Head of caudate nucleus (tissue), 42 donors: ENCODE measurements around the gene PIK3R3.
"Not testable (repeated sequence)": the region's sequence is repeated elsewhere in the genome, so short reads cannot be mapped to it uniquely, and the experiment has no call there.

Experiments used
- DNase-seq, 42 donors: peaks; one replicate each; pipeline versions ENCODE4 v3.0.0 to v3.0.0-alpha.2; 2020 to 2021; ENCODE audit warnings: mixed read lengths in 7 of 42
- intact Hi-C: fragments of 100-400 bp; cut with DNase I; formaldehyde crosslinking; loops from one replicate; pipeline ENCODE4 v1.15.0; 2022

The PIK3R3 gene

GRCh38 chr1:46081619-46082018 lies 50.8 kb downstream of the PIK3R3 start:
- intact Hi-C loops, result no loop called here
- no peak for DNase-seq

DNA sequence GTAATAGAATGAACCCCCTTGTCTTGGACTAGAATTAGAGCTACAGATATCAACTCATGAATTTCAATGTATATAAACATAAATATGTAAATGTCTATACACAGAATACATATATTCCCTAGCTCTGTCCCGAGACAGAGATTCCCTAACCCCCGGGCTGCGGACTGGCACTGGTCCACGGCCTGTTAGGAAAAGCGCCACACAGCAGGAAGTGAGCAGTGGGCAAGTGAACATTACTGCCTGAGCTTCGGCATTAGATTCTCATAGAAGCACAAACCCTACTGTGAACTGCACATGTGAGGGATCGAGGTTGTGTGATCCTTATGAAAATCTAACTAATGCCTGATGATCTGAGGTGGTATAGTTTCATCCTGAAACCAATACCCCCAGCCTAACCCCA lies 51.2 kb downstream of the PIK3R3 start:
- intact Hi-C loops, result no loop called here
- no peak for DNase-seq

GRCh38 chr1:46080257-46080656 lies 52.2 kb downstream of the PIK3R3 start:
- intact Hi-C loops, result no loop called here

GRCh38 chr1:46077644-46078043 lies 54.8 kb downstream of the PIK3R3 start:
- DNase-seq, result no peak
- intact Hi-C loops, result no loop called here

More at GRCh38 chr1:46080257-46080656, 52.2 kb downstream of the PIK3R3 start:
- no peak for DNase-seq

- intact Hi-C loops, result no loop called here
- no peak for DNase-seq
Observed at GRCh38 chr1:46076343-46076742, 56.1 kb downstream of the PIK3R3 start.

GRCh38 chr1:46072975-46073374 lies 59.5 kb downstream of the PIK3R3 start:
- DNase-seq, result no peak
- intact Hi-C loops, result no loop called here

GRCh38 chr1:46070164-46070814 lies 62.1 kb downstream of the PIK3R3 start:
- intact Hi-C loops, result no loop called here
- no peak for DNase-seq

- intact Hi-C loops, result no loop called here
Observed at GRCh38 chr1:46068525-46068924, 63.9 kb downstream of the PIK3R3 start.

GRCh38 chr1:46067652-46068051 lies 64.8 kb downstream of the PIK3R3 start:
- DNase-seq, result no peak

More at GRCh38 chr1:46068525-46068924, 63.9 kb downstream of the PIK3R3 start:
- no peak for DNase-seq

GRCh38 chr1:46065405-46065804 lies 67.0 kb downstream of the PIK3R3 start:
- intact Hi-C loops, result no loop called here
- DNase-seq, result no peak

More at GRCh38 chr1:46067652-46068051, 64.8 kb downstream of the PIK3R3 start:
- intact Hi-C loops, result no loop called here

DNA sequence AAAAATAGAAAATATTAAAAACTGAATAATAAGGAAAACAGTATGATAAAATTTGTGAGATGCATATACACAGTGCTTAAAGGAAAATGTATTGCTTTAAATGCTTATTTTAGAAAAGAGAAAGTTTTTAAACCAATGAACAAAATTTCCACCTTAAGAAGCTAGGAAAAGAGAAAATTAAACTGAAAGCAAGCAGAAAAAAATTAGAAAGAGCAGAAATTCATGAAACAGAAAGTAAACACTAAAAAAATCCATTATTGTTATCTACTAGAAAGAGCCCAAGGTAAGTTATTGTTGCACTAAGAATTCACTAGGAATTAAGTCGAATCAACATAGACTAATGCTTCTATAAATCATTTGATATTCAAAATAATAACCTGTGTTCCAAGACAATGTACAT lies 67.7 kb downstream of the PIK3R3 start:
- no peak for DNase-seq
- intact Hi-C loops, result no loop called here

DNA sequence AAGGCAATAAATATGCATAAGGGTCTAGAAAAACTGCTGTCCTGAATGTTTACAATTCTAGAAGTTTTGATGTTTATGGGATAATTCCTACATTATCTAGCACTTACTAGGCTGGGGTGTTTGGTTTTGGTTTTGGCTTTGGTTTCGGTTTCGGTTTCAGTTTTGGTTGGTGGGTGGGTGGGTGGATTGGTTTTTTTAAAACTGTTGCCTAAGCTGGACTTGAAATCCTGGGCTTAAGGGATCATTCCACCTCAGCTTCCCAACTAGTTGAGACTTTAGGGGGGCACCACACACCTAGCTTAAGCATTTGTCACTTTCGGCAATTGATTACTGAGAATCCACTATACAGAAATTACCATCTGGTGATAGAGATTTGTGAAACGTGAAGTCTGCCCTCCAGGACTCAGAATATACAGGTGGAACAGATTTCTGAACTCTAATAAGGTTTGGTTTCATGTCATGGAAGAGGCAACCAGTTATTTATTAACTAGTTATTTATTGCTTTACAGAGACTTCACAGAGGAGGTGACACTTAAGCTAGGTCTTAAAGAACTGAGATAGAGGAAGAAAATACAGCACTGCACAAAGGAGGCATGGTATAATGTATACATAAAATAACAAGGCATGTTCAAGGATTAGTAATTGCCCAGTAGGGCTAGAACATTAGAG lies 69.6 kb downstream of the PIK3R3 start:
- DNase-seq, result no peak
- intact Hi-C loops, result no loop called here

- intact Hi-C loops, result no loop called here
- DNase-seq, result no peak
Observed at GRCh38 chr1:46061146-46061545, 71.3 kb downstream of the PIK3R3 start.

GRCh38 chr1:46058936-46059335 lies 73.5 kb downstream of the PIK3R3 start:
- DNase-seq, result no peak
- intact Hi-C loops, result no loop called here

DNA sequence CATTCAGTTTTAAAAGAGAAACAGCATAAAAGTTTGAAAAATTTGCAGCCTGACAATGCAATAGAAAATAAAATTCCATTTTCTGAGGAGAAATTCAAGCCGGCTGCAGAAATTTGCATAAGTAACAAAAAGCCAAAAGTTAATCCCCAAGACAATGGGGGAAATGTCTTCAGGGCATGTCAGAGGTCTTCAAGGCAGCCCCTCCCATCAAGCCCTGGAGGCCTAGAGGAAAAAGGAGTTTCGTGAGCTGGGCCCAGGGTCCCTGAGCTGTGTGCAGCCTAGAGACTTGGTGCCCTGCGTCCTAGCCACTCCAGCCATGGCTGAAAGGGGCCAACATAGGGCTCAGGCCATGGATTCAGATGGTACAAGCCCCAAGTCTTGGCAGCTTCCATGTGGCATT lies 74.6 kb downstream of the PIK3R3 start:
- no peak for DNase-seq
- intact Hi-C loops, result no loop called here

DNA sequence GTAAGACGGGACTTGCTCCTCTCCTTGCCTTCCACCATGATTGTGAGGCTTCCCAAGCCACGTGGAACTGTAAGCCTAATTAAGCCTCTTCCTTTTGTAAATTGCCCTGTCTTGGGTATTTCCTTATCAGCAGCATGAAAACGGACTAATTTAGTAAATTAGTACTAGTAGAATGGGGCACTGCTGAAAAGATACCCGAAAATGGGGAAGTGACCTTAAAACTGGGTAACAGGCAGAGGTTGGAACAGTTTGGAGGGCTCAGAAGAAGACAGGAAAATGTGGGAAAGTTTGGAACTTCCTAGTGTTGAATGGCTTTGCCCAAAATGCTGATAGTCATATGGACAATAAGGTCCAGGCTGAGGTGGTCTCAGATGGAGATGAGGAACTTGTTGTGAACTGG lies 75.2 kb downstream of the PIK3R3 start:
- intact Hi-C loops, DNase-seq: not testable (repeated sequence)

GRCh38 chr1:46056325-46056724 lies 76.1 kb downstream of the PIK3R3 start:
- intact Hi-C loops, result no loop called here
- DNase-seq, result no peak

GRCh38 chr1:46053734-46054133 lies 78.7 kb downstream of the PIK3R3 start:
- DNase-seq, result no peak

GRCh38 chr1:46044116-46044515 lies 88.3 kb downstream of the PIK3R3 start:
- intact Hi-C loops, result no loop called here
- no peak for DNase-seq

More at GRCh38 chr1:46053734-46054133, 78.7 kb downstream of the PIK3R3 start:
- intact Hi-C loops, result no loop called here

GRCh38 chr1:46043458-46044017 lies 88.9 kb downstream of the PIK3R3 start:
- intact Hi-C loops, result no loop called here
- DNase-seq, result peak in 2 of 42 donors; percentile 8 to 16

GRCh38 chr1:46041974-46042373 lies 90.5 kb downstream of the PIK3R3 start:
- intact Hi-C loops, result no loop called here
- peak in 2 of 42 donors; percentile 16 to 56 for DNase-seq
